H9 (cell line): Measurements from ENCODE around the gene TBC1D3I. TPM values are rescaled to one million over a fixed set of nuclear protein-coding genes. Genes with fewer than 3 reads are reported as not detected.
"Not testable (repeated sequence)": the region's sequence is repeated elsewhere in the genome, so short reads cannot be mapped to it uniquely, and the experiment has no call there.

Source experiments
- DNase-seq: peaks from one replicate; pipeline ENCODE4 v3.0.0-alpha.2; 2017
- H2AFZ ChIP-seq: one replicate; pipeline ENCODE4 v1.6.1; 2013; ENCODE audit warnings: mild to moderate bottlenecking, low read length, control low read depth, moderate library complexity
- H2AK5ac ChIP-seq: 2 replicates; pipeline ENCODE4 v1.6.1; 2013; ENCODE audit warnings: low read length, control low read depth, mixed read lengths; ENCODE audit not compliant: insufficient read length
- H2BK120ac ChIP-seq: one replicate; pipeline ENCODE4 v1.6.1; 2013; ENCODE audit warnings: low read depth, mild to moderate bottlenecking, low read length, control low read depth, inconsistent platforms; ENCODE audit not compliant: poor library complexity, severe bottlenecking
- H2BK12ac ChIP-seq: 2 replicates; pipeline ENCODE4 v1.6.1; 2013; ENCODE audit warnings: low read length, control low read depth, mixed read lengths, low read depth; ENCODE audit not compliant: insufficient read length
- H2BK15ac ChIP-seq: 2 replicates; pipeline ENCODE4 v1.6.1; 2013; ENCODE audit warnings: low read depth, low read length, control low read depth
- H2BK20ac ChIP-seq: one replicate; pipeline ENCODE4 v1.6.1; 2013; ENCODE audit warnings: low read depth, mild to moderate bottlenecking, low read length, control low read depth, inconsistent platforms; ENCODE audit not compliant: poor library complexity, severe bottlenecking
- H2BK5ac ChIP-seq: 2 replicates; pipeline ENCODE4 v1.6.1; 2013; ENCODE audit warnings: low read length, control low read depth, mixed read lengths; ENCODE audit not compliant: insufficient read length
- H3K14ac ChIP-seq: 2 replicates; pipeline ENCODE4 v1.6.1; 2013; ENCODE audit warnings: low read length, control low read depth; ENCODE audit not compliant: insufficient read depth
- H3K18ac ChIP-seq: 2 replicates; pipeline ENCODE4 v1.6.1; 2013; ENCODE audit warnings: low read depth, mild to moderate bottlenecking, mixed read lengths, low read length, control low read depth; ENCODE audit not compliant: insufficient read length
- H3K23ac ChIP-seq: 2 replicates; pipeline ENCODE4 v1.6.1; 2013; ENCODE audit warnings: low read length, control low read depth, mixed read lengths, low read depth; ENCODE audit not compliant: insufficient read length
- H3K23me2 ChIP-seq: 2 replicates; pipeline ENCODE4 v1.6.1; 2013; ENCODE audit warnings: low read depth, mild to moderate bottlenecking, mixed read lengths, low read length, control low read depth; ENCODE audit not compliant: insufficient read length, poor library complexity, severe bottlenecking
- H3K27ac ChIP-seq: 2 replicates; pipeline ENCODE4 v1.5.1; 2013; ENCODE audit warnings: low read length, control low read depth, mixed read lengths, low read depth; ENCODE audit not compliant: insufficient read length
- H3K27me3 ChIP-seq: 2 replicates; pipeline ENCODE4 v1.6.1; 2013; ENCODE audit warnings: low read length, control low read depth, inconsistent platforms; ENCODE audit not compliant: insufficient read depth
- H3K4ac ChIP-seq: 2 replicates; pipeline ENCODE4 v1.6.1; 2013; ENCODE audit warnings: low read depth, mild to moderate bottlenecking, control low read depth, inconsistent platforms, low read length, moderate library complexity
- H3K4me1 ChIP-seq: 2 replicates; pipeline ENCODE4 v1.6.1; 2013; ENCODE audit warnings: low read length, control low read depth, inconsistent platforms; ENCODE audit not compliant: insufficient read depth
- H3K4me2 ChIP-seq: 2 replicates; pipeline ENCODE4 v1.6.1; 2013; ENCODE audit warnings: low read length, control low read depth, mixed read lengths; ENCODE audit not compliant: insufficient read length, insufficient read depth
- H3K56ac ChIP-seq: 2 replicates; pipeline ENCODE4 v1.6.1; 2013; ENCODE audit warnings: low read depth, mild to moderate bottlenecking, mixed read lengths, low read length, control low read depth; ENCODE audit not compliant: insufficient read length
- H3K79me1 ChIP-seq: 2 replicates; pipeline ENCODE4 v1.6.1; 2013; ENCODE audit warnings: low read depth, mild to moderate bottlenecking, moderate library complexity, low read length, control low read depth, inconsistent platforms; ENCODE audit not compliant: insufficient read depth, poor library complexity, severe bottlenecking
- H3K79me2 ChIP-seq: 2 replicates; pipeline ENCODE4 v1.6.1; 2013; ENCODE audit warnings: low read length, control low read depth, inconsistent platforms; ENCODE audit not compliant: insufficient read depth
- H3K9ac ChIP-seq: 2 replicates; pipeline ENCODE4 v1.6.1; 2013; ENCODE audit warnings: low read length, control low read depth, mixed read lengths; ENCODE audit not compliant: insufficient read length; ENCODE audit errors: extremely low read depth
- H3K9me3 ChIP-seq: one replicate; pipeline ENCODE4 v1.6.1; 2013; ENCODE audit warnings: low read depth, low read length, inconsistent platforms; ENCODE audit not compliant: control insufficient read depth
- H3T11ph ChIP-seq: one replicate; pipeline ENCODE4 v1.6.1; 2013; ENCODE audit warnings: mild to moderate bottlenecking, low read length, control low read depth, inconsistent platforms
- H4K20me1 ChIP-seq: one replicate; pipeline ENCODE4 v1.6.1; 2013; ENCODE audit not compliant: control insufficient read depth, insufficient read length, insufficient read depth
- H4K5ac ChIP-seq: 2 replicates; pipeline ENCODE4 v1.6.1; 2013; ENCODE audit warnings: low read depth, mild to moderate bottlenecking, mixed read lengths, low read length, control low read depth; ENCODE audit not compliant: insufficient read length
- H4K8ac ChIP-seq: replicated peaks from 2 replicates; pipeline ENCODE4 v1.6.1; 2013; ENCODE audit warnings: low read length, control low read depth, mixed read lengths, low read depth; ENCODE audit not compliant: insufficient read length
- H4K91ac ChIP-seq: 2 replicates; pipeline ENCODE4 v1.6.1; 2013; ENCODE audit warnings: low read depth, mild to moderate bottlenecking, moderate library complexity, mixed read lengths, low read length, control low read depth; ENCODE audit not compliant: insufficient read length
- H3K27ac Mint-ChIP-seq, 3 experiments: 2 replicates in 2 of 3; 3 replicates in 1 of 3; pipeline ENCODE4 v1.8.0; 2020 to 2021; ENCODE audit warnings: mixed read lengths in 3 of 3, mild to moderate bottlenecking in 1 of 3, moderate library complexity in 1 of 3
- H3K27me3 Mint-ChIP-seq: 2 replicates; pipeline ENCODE4 v1.8.0; 2021; ENCODE audit warnings: low read depth, mild to moderate bottlenecking, moderate library complexity, mixed read lengths
- H3K36me3 Mint-ChIP-seq, 3 experiments: 2 replicates in 2 of 3; 3 replicates in 1 of 3; pipeline ENCODE4 v1.8.0; 2020 to 2021; ENCODE audit warnings: low read depth in 3 of 3, mixed read lengths in 3 of 3; ENCODE audit not compliant: insufficient read depth in 1 of 3
- H3K4me1 Mint-ChIP-seq, 2 experiments: 2 replicates each; pipeline ENCODE4 v1.8.0; 2020; ENCODE audit warnings: mixed read lengths in 2 of 2
- H3K4me3 Mint-ChIP-seq, 2 experiments: 2 replicates in 1 of 2; 3 replicates in 1 of 2; pipeline ENCODE4 v1.8.0; 2020 to 2021; ENCODE audit warnings: mild to moderate bottlenecking in 2 of 2, mixed read lengths in 2 of 2, moderate library complexity in 1 of 2
- H3K9me3 Mint-ChIP-seq, 2 experiments: 2 replicates in 1 of 2; 3 replicates in 1 of 2; pipeline ENCODE4 v1.8.0; 2020; ENCODE audit warnings: mild to moderate bottlenecking in 2 of 2, mixed read lengths in 2 of 2, moderate library complexity in 1 of 2
- WGBS: extraction: QIAGEN DNeasy Blood & Tissue Kit; methylation state at CpG from one replicate; pipeline ENCODE4 v1.1.7; 2013; ENCODE audit warnings: missing lambda C conversion rate, low lambda C conversion rate, mixed read lengths; ENCODE audit not compliant: insufficient read length; ENCODE audit errors: extremely low coverage; 5-methylcytosine and 5-hydroxymethylcytosine counted together
- total RNA-seq: library from RNA; stranded (reverse); gene quantifications from 2 replicates; pipeline ENCODE4 v1.2.1, GENCODE V29; 2021

Gene TBC1D3I
- total RNA-seq, 1 experiment from 2014 or later: 0.35 TPM

- H3K18ac ChIP-seq, H4K5ac ChIP-seq, H3K79me2 ChIP-seq, H2AFZ ChIP-seq, H3K23ac ChIP-seq, H3K9ac ChIP-seq, H3K14ac ChIP-seq, H3K27me3 ChIP-seq, H3K36me3 Mint-ChIP-seq, H3K4me2 ChIP-seq, H2BK5ac ChIP-seq, H3K27me3 Mint-ChIP-seq, H4K8ac ChIP-seq, H3K4me1 ChIP-seq, H3K4me3 Mint-ChIP-seq, H3K4ac ChIP-seq, H2AK5ac ChIP-seq, H4K91ac ChIP-seq, H2BK120ac ChIP-seq, H3K9me3 ChIP-seq, H3K23me2 ChIP-seq, H4K20me1 ChIP-seq, H2BK20ac ChIP-seq, H3K79me1 ChIP-seq, H3K27ac ChIP-seq, H2BK12ac ChIP-seq, H3K4me1 Mint-ChIP-seq, H2BK15ac ChIP-seq, H3T11ph ChIP-seq, H3K27ac Mint-ChIP-seq, H3K56ac ChIP-seq: not testable (repeated sequence)
- DNase-seq: peak; percentile 12
- peaks cover 17% of the 10 kb centered on the region in 2 experiments; a peak in 4 of 5 replicates for H3K9me3 Mint-ChIP-seq
- no CpG with 5 or more reads among the region's 1 CpG for WGBS
Measured at GRCh38 chr17:36219556-36219955, 44.8 kb downstream of the TBC1D3I start.

- not testable (repeated sequence) for H3K4ac ChIP-seq, H3K4me1 ChIP-seq, H3K4me3 Mint-ChIP-seq, H4K20me1 ChIP-seq, H3K27me3 ChIP-seq, H3T11ph ChIP-seq, H3K9me3 ChIP-seq, H2BK120ac ChIP-seq, H3K27me3 Mint-ChIP-seq, H3K36me3 Mint-ChIP-seq, H2BK5ac ChIP-seq, H2BK20ac ChIP-seq, H2BK15ac ChIP-seq, H3K4me2 ChIP-seq, H4K5ac ChIP-seq, H3K18ac ChIP-seq, H3K4me1 Mint-ChIP-seq, H2AFZ ChIP-seq, H4K8ac ChIP-seq, H3K27ac Mint-ChIP-seq, H2AK5ac ChIP-seq, H3K79me2 ChIP-seq, H3K27ac ChIP-seq, H3K23me2 ChIP-seq, H3K9ac ChIP-seq, H2BK12ac ChIP-seq, H3K56ac ChIP-seq, H3K14ac ChIP-seq, H4K91ac ChIP-seq, H3K23ac ChIP-seq, H3K79me1 ChIP-seq
- peaks cover 17% of the 10 kb centered on the region in 2 experiments; a peak in 4 of 5 replicates for H3K9me3 Mint-ChIP-seq
- no CpG with 5 or more reads among the region's 7 CpGs for WGBS
- DNase-seq: peak; percentile 26
Measured at GRCh38 chr17:36215406-36216308, 48.7 kb downstream of the TBC1D3I start.
